C4-2B (cell line): ENCODE results near the gene LRRC3.

ENCODE experiments used
- H3K27ac ChIP-seq: fragments of 450-650 bp; 2 replicates; pipeline ENCODE4 v1.5.1; 2017
- CTCF ChIP-seq: fragments of 450-650 bp; conservative IDR thresholded peaks from 2 replicates; pipeline ENCODE4 v1.5.1; 2017; ENCODE audit warnings: mild to moderate bottlenecking
- ZFX ChIP-seq: fragments of 450-650 bp; IDR thresholded peaks from 2 replicates; pipeline ENCODE4 v1.6.1; 2017

LRRC3 gene

GRCh38 chr21:44420416-44421205 is 34.7 kb upstream of the LRRC3 start:
- TF ChIP-seq CTCF (no peak), ZFX (no peak)
- H3K27ac ChIP-seq: no peak overlapping the region

GRCh38 chr21:44421901-44422840 is 33.1 kb upstream of the LRRC3 start:
- no peak overlapping the region for H3K27ac ChIP-seq
- TF ChIP-seq ZFX (no peak), CTCF (no peak)

- TF ChIP-seq CTCF: no peak
- TF ChIP-seq ZFX: no peak
- no peak overlapping the region for H3K27ac ChIP-seq
These were observed 31.9 kb upstream of the LRRC3 start for GRCh38 chr21:44423312-44423821.

- H3K27ac ChIP-seq: peak overlapping the region; percentile 88
- TF ChIP-seq CTCF (no peak), ZFX (no peak)
These were observed 31.2 kb upstream of the LRRC3 start for GRCh38 chr21:44423941-44424607.

- TF ChIP-seq CTCF (no peak), ZFX (no peak)
- peak overlapping the region; percentile 88 for H3K27ac ChIP-seq
These were observed 30.6 kb upstream of the LRRC3 start for GRCh38 chr21:44424608-44425306.

- peak overlapping the region; percentile 88 for H3K27ac ChIP-seq
- no peak for TF ChIP-seq CTCF
- peak; percentile 53; the same call in 1 of the 2 replicates for TF ChIP-seq ZFX
These were observed 29.9 kb upstream of the LRRC3 start for GRCh38 chr21:44425307-44425894.
